GM18873 (cell line): ENCODE results near the gene SF3B6.
"Not testable (repeated sequence)": the region's sequence is repeated elsewhere in the genome, so short reads cannot be mapped to it uniquely, and the experiment has no call there.

Experiments
- ATAC-seq: cut with Tn5 transposase; IDR thresholded peaks from one replicate; pipeline ENCODE4 v1.9.1; 2021; ENCODE audit warnings: mild to moderate bottlenecking, moderate library complexity, moderate number of reproducible peaks; ENCODE audit not compliant: unreplicated experiment, low FRiP score

SF3B6 gene

DNA sequence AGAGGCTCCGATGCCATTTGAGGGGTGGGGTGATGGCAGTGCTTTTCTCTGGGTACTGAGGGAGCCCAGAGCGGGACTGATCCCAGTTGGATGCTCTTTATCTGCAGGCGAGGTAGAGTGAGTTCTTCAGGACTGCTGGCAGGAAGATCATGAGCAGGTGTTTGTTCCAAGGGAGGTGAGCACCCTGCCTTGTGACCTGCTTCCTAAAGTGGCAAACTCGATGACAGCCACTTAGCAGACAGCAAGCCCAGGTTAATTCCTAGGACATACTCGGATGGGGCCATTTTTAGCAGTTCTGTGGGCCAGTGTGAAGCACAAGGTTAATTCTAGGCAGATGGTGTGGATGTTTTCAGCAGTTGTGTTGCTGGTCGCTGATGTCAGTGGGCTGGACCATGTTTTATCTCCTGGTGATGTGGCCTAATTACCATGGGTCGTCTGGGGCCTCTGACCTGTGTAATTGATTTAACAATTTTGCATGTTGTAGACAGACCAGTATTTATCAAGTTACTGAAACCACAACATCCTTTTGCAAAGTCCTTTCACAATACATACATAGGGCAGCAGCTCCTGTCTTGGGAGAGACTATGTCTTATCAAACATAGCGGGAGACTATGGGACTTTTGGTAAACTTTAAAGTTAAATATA is 21.6 kb downstream of the SF3B6 start:
- ATAC-seq = no peak

DNA sequence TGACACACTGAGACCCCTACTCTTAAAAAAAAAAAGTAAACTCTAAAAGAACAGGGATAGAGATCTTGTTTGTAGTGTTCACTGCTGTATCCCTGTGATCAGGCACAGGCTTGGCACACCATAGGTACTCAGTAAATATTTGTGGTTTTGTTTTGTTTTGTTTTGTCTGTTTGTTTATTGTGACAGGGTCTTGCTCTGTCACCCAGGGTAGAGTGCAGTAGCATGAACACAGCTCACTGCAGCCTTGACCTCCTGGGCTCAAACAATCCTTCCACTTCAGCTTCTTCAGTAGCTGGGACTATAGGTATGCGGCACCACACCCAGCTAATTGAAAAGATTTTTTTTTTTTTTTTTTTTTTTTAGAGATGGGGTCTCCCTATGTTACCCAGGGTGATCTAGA is 23.2 kb downstream of the SF3B6 start:
- no peak for ATAC-seq

GRCh38 chr2:24051833-24052232 is 24.3 kb downstream of the SF3B6 start:
- ATAC-seq = no peak

- no peak for ATAC-seq
Measured at GRCh38 chr2:24050041-24050979, 25.8 kb downstream of the SF3B6 start.

DNA sequence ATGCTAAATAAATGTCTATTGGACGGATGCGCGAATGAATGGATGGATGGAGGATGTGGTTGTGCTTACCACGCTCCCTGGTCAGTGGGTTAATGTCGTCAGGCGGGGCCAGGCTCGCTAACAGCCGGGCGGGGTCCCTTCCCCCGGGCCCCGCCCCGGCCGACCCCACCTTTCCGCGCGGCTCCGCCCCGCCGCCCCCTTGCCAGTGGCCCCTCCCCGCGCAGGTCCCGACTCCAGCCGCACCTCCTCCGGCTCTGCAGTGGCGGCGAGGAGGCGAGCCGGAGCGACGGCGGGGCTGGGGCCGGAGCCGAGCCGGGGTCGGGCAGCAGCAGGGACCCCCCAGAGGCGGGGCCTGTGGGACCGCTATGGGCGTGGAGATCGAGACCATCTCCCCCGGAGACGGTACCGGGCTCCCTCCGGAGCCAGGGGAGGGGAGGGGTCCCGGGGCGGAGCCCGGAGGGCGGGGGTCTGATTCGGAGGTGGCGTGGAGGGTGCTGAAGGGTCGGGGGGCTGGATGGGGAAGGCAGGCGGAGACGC is 26.6 kb downstream of the SF3B6 start, which contains the start of gene FKBP1B:
TSS of gene FKBP1B (plus strand) at position 257 of the 537 bp plus-strand sequence. CDS start at position 366, 109 bp downstream.
- ATAC-seq = no peak

GRCh38 chr2:24048769-24049484 is 27.2 kb downstream of the SF3B6 start:
- ATAC-seq = no peak

DNA sequence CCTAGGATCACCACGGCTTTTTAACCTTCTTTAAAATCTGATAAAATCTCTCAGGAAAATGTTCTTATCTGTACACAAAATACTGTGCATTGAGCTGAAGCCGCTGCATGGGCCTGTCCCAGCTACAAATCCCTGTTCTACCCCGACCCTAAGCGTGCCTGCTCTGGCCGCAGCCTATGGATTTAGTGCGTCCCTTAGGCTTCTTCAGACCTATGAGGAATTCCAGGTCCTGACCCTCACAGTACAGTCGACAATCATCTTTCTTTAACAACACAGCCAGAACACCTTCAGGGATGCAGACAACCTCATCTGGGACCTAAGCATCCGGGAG is 28.5 kb downstream of the SF3B6 start:
- no peak for ATAC-seq

- ATAC-seq = peak; percentile 99
Measured at GRCh38 chr2:24046930-24047702, 29.0 kb downstream of the SF3B6 start, which contains the start of gene WDCP. TSS of gene WDCP (minus strand) at chr2:24047391. CDS start at chr2:24039494, 7,897 bp downstream.

DNA sequence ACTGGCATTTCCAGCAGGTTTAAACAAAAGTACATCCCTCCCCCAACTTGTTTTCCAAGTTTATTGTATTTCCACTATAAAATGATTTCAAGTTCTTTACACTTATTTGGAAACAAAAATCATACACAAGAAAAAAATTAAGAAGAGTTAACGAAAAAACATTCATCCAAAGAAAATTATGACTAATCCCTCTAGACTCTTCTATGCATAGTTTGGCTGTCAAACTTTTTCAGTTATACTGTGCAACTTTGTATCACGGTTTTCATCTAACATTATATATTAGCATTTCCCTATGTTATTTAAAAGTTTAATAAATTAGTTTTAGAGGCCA is 29.6 kb downstream of the SF3B6 start:
- no peak for ATAC-seq

- ATAC-seq = no peak
Measured at GRCh38 chr2:24045511-24046508, 30.3 kb downstream of the SF3B6 start.

- ATAC-seq = not testable (repeated sequence)
Measured at GRCh38 chr2:24043133-24043532, 33.0 kb downstream of the SF3B6 start.

- no peak for ATAC-seq
Measured at GRCh38 chr2:24040511-24040910, 35.6 kb downstream of the SF3B6 start.

DNA sequence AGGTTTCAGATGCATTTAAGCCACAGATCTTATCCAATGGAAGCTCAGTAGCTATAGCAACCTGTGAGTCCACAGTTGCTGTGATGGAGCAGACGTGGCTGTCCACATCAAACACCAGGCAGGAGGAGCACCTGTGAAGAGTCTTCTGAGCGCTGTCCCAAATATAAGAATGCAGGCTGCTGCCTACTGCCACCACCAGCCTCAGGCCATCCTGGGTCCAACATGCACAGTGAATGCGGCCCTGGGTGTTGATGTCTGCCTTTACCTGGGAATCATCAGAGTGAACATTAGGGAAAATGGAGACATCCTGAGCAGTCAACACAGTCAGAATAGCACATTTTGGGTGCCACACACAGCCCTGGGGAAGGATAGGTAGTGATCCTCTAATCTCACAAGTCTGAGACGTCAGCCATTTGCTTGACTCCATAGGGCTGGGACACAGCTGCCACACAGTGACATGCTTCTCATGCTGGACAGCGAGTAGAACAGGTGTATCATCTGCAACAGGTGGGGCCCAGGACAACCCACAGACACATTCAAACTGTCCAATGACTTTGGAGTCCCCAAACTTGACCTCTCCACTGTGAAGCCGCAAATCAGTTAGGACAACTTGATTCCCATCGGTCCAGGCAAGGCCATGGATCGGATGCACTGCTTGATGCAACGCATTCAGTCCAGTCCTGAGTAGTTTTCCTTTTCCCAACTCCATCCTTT is 37.2 kb downstream of the SF3B6 start:
- no peak for ATAC-seq

DNA sequence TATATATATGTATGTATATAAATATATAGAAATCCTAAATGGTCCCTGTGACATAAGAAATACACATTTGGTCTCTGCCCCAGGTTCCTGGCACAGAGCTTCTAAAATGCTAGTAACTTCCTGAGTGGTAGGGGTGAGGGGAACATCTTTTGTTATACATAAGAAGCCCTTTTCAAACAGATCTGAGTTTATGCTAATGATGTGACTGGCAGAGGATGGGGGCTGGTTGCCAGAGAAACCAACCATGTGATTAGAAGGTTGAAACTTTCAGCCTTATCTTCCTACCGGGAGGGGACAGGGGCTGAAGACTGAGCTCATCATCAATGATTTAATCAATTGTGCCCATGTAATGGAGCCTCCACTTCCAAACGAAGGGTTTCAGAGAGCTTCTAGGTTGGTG is 49.9 kb downstream of the SF3B6 start:
- ATAC-seq = no peak

- ATAC-seq = no peak
Measured at GRCh38 chr2:24024996-24025663, 51.0 kb downstream of the SF3B6 start.

DNA sequence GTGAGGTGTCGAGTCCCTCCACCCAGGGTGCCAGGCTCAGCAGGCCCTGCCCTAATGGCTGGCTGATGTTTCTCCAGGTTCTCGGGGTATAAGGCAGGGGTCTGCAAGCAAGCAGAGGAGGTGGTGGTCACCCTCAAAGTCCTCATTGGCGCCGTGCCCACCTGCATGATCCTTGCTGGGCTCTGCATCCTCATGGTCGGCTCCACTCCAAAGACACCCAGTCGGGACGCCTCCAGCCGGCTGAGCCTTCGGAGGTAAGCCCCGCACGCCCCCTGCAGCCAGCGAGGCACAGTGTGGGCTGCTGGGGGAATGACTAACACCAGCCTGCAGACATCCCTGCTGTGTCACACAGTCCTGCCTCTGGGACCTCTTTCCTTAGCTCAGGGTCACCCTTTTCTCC is 52.1 kb downstream of the SF3B6 start:
- ATAC-seq = no peak

DNA sequence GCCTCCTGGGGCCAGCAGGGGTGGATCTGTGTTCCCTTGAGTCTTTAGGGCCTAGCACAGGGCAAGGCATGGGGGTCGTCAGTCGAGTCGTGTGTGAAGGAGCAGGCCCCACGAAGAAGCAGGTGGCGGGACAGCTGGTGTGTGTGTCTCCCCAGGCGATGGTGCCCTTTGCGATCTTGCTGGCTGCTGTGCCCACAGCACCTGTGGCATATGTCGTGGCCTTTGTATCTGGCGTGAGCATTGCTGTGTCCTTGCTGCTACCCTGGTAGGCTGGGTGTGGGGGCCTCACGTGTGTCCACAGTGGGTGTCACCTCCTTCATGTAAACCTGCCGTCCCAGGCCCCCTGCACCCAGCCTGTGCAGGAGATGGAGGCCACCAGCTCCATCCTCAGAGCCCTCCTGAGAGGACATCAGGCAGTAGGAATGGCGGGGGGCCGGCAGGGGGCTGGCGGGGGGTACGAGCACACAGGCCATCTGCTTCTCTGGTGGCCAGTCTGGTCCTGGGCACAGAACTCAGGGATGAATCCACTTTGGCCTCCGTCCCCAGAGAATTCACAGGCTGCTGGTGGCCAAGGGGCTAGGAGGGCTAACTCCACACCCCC is 53.1 kb downstream of the SF3B6 start:
- no peak for ATAC-seq
